H1 (cell line): ENCODE data around the gene DOCK9. TPM values are rescaled to one million over a fixed set of nuclear protein-coding genes. Genes with fewer than 3 reads are reported as not detected.
A peak's percentile ranks its signal among the peaks of the same experiment; 100 is the strongest.

Experiments
- CTCF ChIA-PET: fragments of 300-600 bp; sonication (Branson Sonifier 250); formaldehyde crosslinking; loops from one replicate; lab custom pipeline; 2021; ENCODE audit not compliant: partially characterized antibody; lab: Charles Lee
- POLR2A ChIA-PET: fragments of 300-600 bp; sonication (Branson Sonifier 250); formaldehyde crosslinking; loops from one replicate; lab custom pipeline; 2021; ENCODE audit warnings: inconsistent platforms; ENCODE audit not compliant: partially characterized antibody; lab: Charles Lee
- DNase-seq, 2 experiments: peaks; one replicate each; pipeline versions ENCODE4 v3.0.0 to v3.0.0-alpha.2; 2010 to 2022; ENCODE audit warnings: low spot score in 2 of 2, low read depth in 1 of 2, mixed read lengths in 1 of 2
- FAIRE-seq: peaks from 2 replicates; lab custom pipeline; 2011; peaks lifted over from hg19 to GRCh38; lab: Jason Lieb, UNC
- H2AFZ ChIP-seq: 2 replicates; pipeline ENCODE4 v1.8.1; 2012; ENCODE audit warnings: low read length, inconsistent platforms
- H2AK5ac ChIP-seq: 2 replicates; pipeline ENCODE4 v1.6.1; 2013; ENCODE audit warnings: low read depth, low read length
- H2BK120ac ChIP-seq: replicated peaks from 2 replicates; pipeline ENCODE3; 2013; ENCODE audit warnings: low read depth, low read length, inconsistent platforms
- H2BK12ac ChIP-seq: 2 replicates; pipeline ENCODE4 v1.6.1; 2013; ENCODE audit warnings: low read depth, low read length
- H2BK15ac ChIP-seq: 2 replicates; pipeline ENCODE4 v1.6.1; 2013; ENCODE audit warnings: low read length
- H2BK20ac ChIP-seq: 2 replicates; pipeline ENCODE4 v1.6.1; 2013; ENCODE audit warnings: low read length
- H2BK5ac ChIP-seq: 2 replicates; pipeline ENCODE4 v1.6.1; 2013; ENCODE audit warnings: low read depth, low read length
- H3K14ac ChIP-seq: 2 replicates; pipeline ENCODE4 v1.6.1; 2013; ENCODE audit warnings: inconsistent platforms; ENCODE audit not compliant: insufficient read length
- H3K18ac ChIP-seq: 2 replicates; pipeline ENCODE4 v1.6.1; 2013; ENCODE audit warnings: low read length; ENCODE audit errors: extremely low read depth
- H3K23ac ChIP-seq: 2 replicates; pipeline ENCODE4 v1.6.1; 2013; ENCODE audit warnings: inconsistent platforms; ENCODE audit not compliant: insufficient read length
- H3K23me2 ChIP-seq: 2 replicates; pipeline ENCODE4 v1.6.1; 2013; ENCODE audit warnings: low read depth, low read length
- H3K27ac ChIP-seq: 2 replicates; pipeline ENCODE4 v1.6.1; 2011; ENCODE audit warnings: low read depth, low read length, inconsistent platforms
- H3K27me3 ChIP-seq, 4 experiments: replicated peaks in 1 of 4; 1 replicate in 1 of 4; 2 replicates in 3 of 4; pipeline versions ENCODE4 v1.6.1 to v1.8.1; 2011 to 2013; ENCODE audit warnings: low read length in 3 of 4, mild to moderate bottlenecking in 3 of 4, inconsistent platforms in 2 of 4, mixed read lengths in 2 of 4, moderate library complexity in 1 of 4; ENCODE audit not compliant: control insufficient read depth in 3 of 4, insufficient read depth in 3 of 4; ENCODE audit errors: extremely low read depth in 1 of 4
- H3K36me3 ChIP-seq, 4 experiments: 2 replicates each; pipeline versions ENCODE4 v1.6.1 to v1.8.1; 2011 to 2013; ENCODE audit warnings: mild to moderate bottlenecking in 4 of 4, low read length in 3 of 4, moderate library complexity in 2 of 4, control low read depth in 1 of 4, inconsistent platforms in 1 of 4; ENCODE audit not compliant: insufficient read depth in 4 of 4, control insufficient read depth in 2 of 4
- H3K4ac ChIP-seq: replicated peaks from 2 replicates; pipeline ENCODE3; 2013; ENCODE audit warnings: low read length, low read depth, mixed read lengths, inconsistent platforms; ENCODE audit not compliant: insufficient read length
- H3K4me1 ChIP-seq, 4 experiments: replicated peaks in 1 of 4; 1 replicate in 1 of 4; 2 replicates in 3 of 4; pipeline versions ENCODE4 v1.6.1 to v1.8.1; 2011 to 2013; ENCODE audit warnings: low read length in 3 of 4, inconsistent platforms in 2 of 4, mixed read lengths in 1 of 4; ENCODE audit not compliant: insufficient read depth in 4 of 4, control insufficient read depth in 3 of 4
- H3K4me2 ChIP-seq, 2 experiments: 2 replicates each; pipeline versions ENCODE4 v1.6.1 to v1.8.1; 2011 to 2013; ENCODE audit warnings: low read depth in 2 of 2, low read length in 2 of 2, control low read depth in 1 of 2, inconsistent platforms in 1 of 2, mild to moderate bottlenecking in 1 of 2; ENCODE audit not compliant: insufficient read depth in 1 of 2
- H3K4me3 ChIP-seq, 4 experiments: fragments of 200-600, 300-600 bp in 1 of 4; sonication (generic), shearing (Covaris generic), sonication (Bioruptor Twin) in 1 of 4; 2 replicates each; pipeline versions ENCODE4 v1.5.1 to v1.8.1; 2011 to 2016; ENCODE audit warnings: low read length in 4 of 4, low read depth in 3 of 4, control low read depth in 2 of 4, inconsistent platforms in 2 of 4, mild to moderate bottlenecking in 2 of 4, mixed read lengths in 1 of 4, moderate library complexity in 1 of 4; ENCODE audit not compliant: insufficient read depth in 2 of 4; ENCODE audit errors: extremely low read depth in 1 of 4
- H3K56ac ChIP-seq: replicated peaks from 2 replicates; pipeline ENCODE3; 2013; ENCODE audit warnings: low read depth, mild to moderate bottlenecking, mixed read lengths, low read length, inconsistent platforms; ENCODE audit not compliant: insufficient read length
- H3K79me1 ChIP-seq: 2 replicates; pipeline ENCODE4 v1.6.1; 2013; ENCODE audit warnings: low read depth, low read length, control low read depth
- H3K79me2 ChIP-seq, 2 experiments: 2 replicates each; pipeline versions ENCODE4 v1.6.1 to v1.8.1; 2012 to 2013; ENCODE audit warnings: low read length in 2 of 2, mild to moderate bottlenecking in 2 of 2, inconsistent platforms in 1 of 2; ENCODE audit not compliant: insufficient read depth in 2 of 2, control insufficient read depth in 1 of 2
- H3K9ac ChIP-seq, 4 experiments: replicated peaks in 1 of 4; 1 replicate in 1 of 4; 2 replicates in 3 of 4; pipeline versions ENCODE4 v1.6.1 to v1.8.1; 2011 to 2013; ENCODE audit warnings: low read depth in 3 of 4, low read length in 3 of 4, control low read depth in 2 of 4, mild to moderate bottlenecking in 2 of 4, moderate library complexity in 2 of 4, inconsistent platforms in 1 of 4; ENCODE audit errors: extremely low read depth in 1 of 4
- H3K9me3 ChIP-seq, 2 experiments: 2 replicates each; pipeline versions ENCODE4 v1.6.1 to v1.8.1; 2012 to 2013; ENCODE audit warnings: mild to moderate bottlenecking in 2 of 2, moderate library complexity in 2 of 2, control low read depth in 1 of 2, inconsistent platforms in 1 of 2, low read depth in 1 of 2, low read length in 1 of 2, mixed read lengths in 1 of 2; ENCODE audit not compliant: insufficient read depth in 2 of 2
- H4K20me1 ChIP-seq, 2 experiments: replicated peaks in 1 of 2; 2 replicates each; pipeline versions ENCODE3 to v1.8.1; 2011 to 2013; ENCODE audit warnings: inconsistent platforms in 2 of 2, low read length in 2 of 2, mild to moderate bottlenecking in 1 of 2; ENCODE audit not compliant: insufficient read depth in 2 of 2, control insufficient read depth in 1 of 2
- H4K5ac ChIP-seq: 2 replicates; pipeline ENCODE4 v1.6.1; 2013; ENCODE audit warnings: low read length, low read depth, mixed read lengths, inconsistent platforms; ENCODE audit not compliant: insufficient read length
- H4K8ac ChIP-seq: 2 replicates; pipeline ENCODE4 v1.8.0; 2013; ENCODE audit warnings: mild to moderate bottlenecking, moderate library complexity, low read length, inconsistent platforms; ENCODE audit not compliant: insufficient read depth; ENCODE audit errors: extremely low read depth
- H4K91ac ChIP-seq: replicated peaks from 2 replicates; pipeline ENCODE3; 2013; ENCODE audit warnings: low read length, mixed read lengths, inconsistent platforms; ENCODE audit not compliant: insufficient read length
- E2F6 ChIP-seq: IDR thresholded peaks from 2 replicates; pipeline ENCODE4 v1.6.1; 2012; ENCODE audit warnings: inconsistent platforms
- HDAC6 ChIP-seq: IDR thresholded peaks from one replicate; pipeline ENCODE4 v1.7.1; 2012; ENCODE audit warnings: low read depth, mild to moderate bottlenecking, inconsistent platforms, low read length, moderate library complexity
- KDM1A ChIP-seq: fragments of 200-600, 300-600 bp; sonication (generic); IDR thresholded peaks from 2 replicates; pipeline ENCODE4 v1.7.1; 2016; ENCODE audit warnings: mild to moderate bottlenecking, low read length, borderline replicate concordance
- KDM5A ChIP-seq: fragments of 200-600 bp; IDR thresholded peaks from 2 replicates; pipeline ENCODE4 v1.7.1; 2012; ENCODE audit warnings: mild to moderate bottlenecking, low read length, inconsistent platforms, mixed read lengths
- MAX ChIP-seq: IDR thresholded peaks from 2 replicates; pipeline ENCODE4 v1.6.1; 2012; ENCODE audit warnings: inconsistent platforms
- PHF8 ChIP-seq: fragments of 200-600 bp; sonication (generic); conservative IDR thresholded peaks from 2 replicates; pipeline ENCODE4 v1.7.1; 2012; ENCODE audit warnings: low read depth, mild to moderate bottlenecking, inconsistent platforms, low read length, moderate library complexity
- POU5F1 ChIP-seq: IDR thresholded peaks from 2 replicates; pipeline ENCODE4 v1.6.1; 2011; ENCODE audit warnings: low read depth, mild to moderate bottlenecking, low read length, moderate library complexity
- RAD21 ChIP-seq, 2 experiments: IDR thresholded peaks in 1 of 2; conservative IDR thresholded peaks in 1 of 2; 2 replicates each; pipeline ENCODE4 v1.6.1; 2011; ENCODE audit warnings: low read depth in 2 of 2, low read length in 2 of 2, improper control_type of control experiment in 1 of 2, inconsistent platforms in 1 of 2, mild to moderate bottlenecking in 1 of 2, moderate library complexity in 1 of 2
- RXRA ChIP-seq: IDR thresholded peaks from 2 replicates; pipeline ENCODE4 v1.6.1; 2011; ENCODE audit warnings: low read depth, mild to moderate bottlenecking, low read length, moderate library complexity; ENCODE audit not compliant: insufficient read depth
- WGBS, 2 experiments: shearing (Covaris generic) in 1 of 2; methylation state at CpG; one replicate each; pipeline versions ENCODE4 v1.1.6 to v1.1.7; 2013 to 2015; ENCODE audit warnings: low lambda C conversion rate in 2 of 2, mixed read lengths in 2 of 2, inconsistent platforms in 1 of 2, low coverage in 1 of 2, missing lambda C conversion rate in 1 of 2; ENCODE audit not compliant: insufficient replicate concordance in 2 of 2, insufficient coverage in 1 of 2, insufficient read length in 1 of 2; ENCODE audit errors: extremely low coverage in 1 of 2, missing lambda C conversion rate in 1 of 2; 5-methylcytosine and 5-hydroxymethylcytosine counted together
- polyA plus RNA-seq, 7 experiments: library from polyadenylated mRNA; depleted of rRNA in 3 of 7; stranded (reverse) in 5 of 7; unstranded in 2 of 7; fragments of >200 nt in 5 of 7; fragments of 200-250 nt in 2 of 7; gene quantifications; 1 replicate in 5 of 7; 2 replicates in 1 of 7; 4 replicates in 1 of 7; pipeline versions ENCODE4 v1.2.1 to v1.2.3, GENCODE V29; 2011 to 2013; ENCODE audit warnings: missing spikeins in 2 of 7, mixed read lengths in 2 of 7
- total RNA-seq: library from RNA; stranded (reverse); fragmentation: NEBNext Ultra II Directional; extraction: Animal tissue kit (Norgen Biotek cat#: 25700); gene quantifications from 2 replicates; pipeline ENCODE4 v1.2.1, GENCODE V29; 2021
- TF ChIP-seq, protein P1 (sequence below), 3 experiments: IDR thresholded peaks; 1 replicate in 2 of 3; 2 replicates in 1 of 3; pipeline versions ENCODE4 v1.5.1 to v1.6.1; 2011; ENCODE audit warnings: low read length in 3 of 3, mild to moderate bottlenecking in 3 of 3, inconsistent platforms in 2 of 3, low read depth in 1 of 3, moderate library complexity in 1 of 3; ENCODE audit not compliant: insufficient read depth in 1 of 3; ENCODE audit errors: control extremely low read depth in 1 of 3

The DOCK9 gene
- total and polyA plus RNA-seq, 2 of the 8 experiments (the other 6 are each of a cell fraction or from before 2014, with no cell fraction given), result 21.6 to 31.5 TPM

DNA sequence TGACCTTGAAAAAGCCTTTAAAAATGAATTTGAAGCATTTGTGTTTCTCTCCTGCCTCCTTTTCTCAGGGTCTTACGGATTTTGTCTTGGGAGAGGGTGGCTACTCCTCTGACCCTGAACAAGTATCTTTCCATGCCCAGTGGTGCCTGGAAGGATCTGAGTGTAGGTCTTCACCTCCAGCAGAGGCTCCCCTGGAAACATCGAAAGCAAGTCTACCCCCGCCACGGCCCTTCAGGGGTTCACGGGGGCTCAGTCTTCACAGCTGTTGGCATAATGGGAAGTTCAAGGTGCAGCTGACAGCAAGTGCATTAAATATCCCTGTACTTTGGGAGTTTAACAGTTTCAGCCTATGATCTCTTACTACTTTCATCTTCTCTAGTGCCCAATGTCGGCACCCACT, 182.6 kb downstream of the DOCK9 start:
- Histone ChIP-seq H3K27ac (no peak overlapping the region), H4K20me1 (no peaks in the 10 kb centered on the region), H4K5ac (no peak overlapping the region), H3K4ac (no peak overlapping the region), H3K23me2 (no peaks in the 10 kb centered on the region), H4K8ac (no peak overlapping the region), H4K91ac (no peak overlapping the region), H3K14ac (no peak overlapping the region), H3K56ac (no peak overlapping the region), H3K4me3 (no peak overlapping the region), H2AFZ (no peak overlapping the region), H2BK12ac (no peak overlapping the region), H2AK5ac (no peak overlapping the region), H2BK15ac (no peak overlapping the region), H3K9me3 (no peaks in the 10 kb centered on the region), H3K79me1 (peaks cover 2% of the 10 kb centered on the region; the same call in 1 of the 2 replicates), H3K4me1 (no peaks in the 10 kb centered on the region), H2BK20ac (no peak overlapping the region), H2BK5ac (no peak overlapping the region), H3K36me3 (no peaks in the 10 kb centered on the region; a peak in 2 of 8 replicates), H3K4me2 (no peak overlapping the region), H3K18ac (no peak overlapping the region), H3K23ac (no peak overlapping the region), H3K27me3 (no peaks in the 10 kb centered on the region), H3K79me2 (no peaks in the 10 kb centered on the region), H3K9ac (no peak overlapping the region), H2BK120ac (no peak overlapping the region)
- WGBS, 2 experiments, result 92% methylated on average over 6 of the region's 6 CpGs; no CpG with 5 or more reads in 1 of the 2 experiments
- FAIRE-seq (no peak), DNase-seq (peak in 1 of 2 experiments; percentile 20)
- ChIA-PET CTCF (interaction anchor here (0.7 to 3.0 kb wide), 11 partner anchors 9 to 294 kb away, joined by 3 to 25 read pairs (median 3); no protein-coding TSS in a partner anchor), POLR2A (no interaction called here)
- TF ChIP-seq E2F6 (no peak), RAD21 (IDR thresholded peaks at IDR 0.05 in 1 of 2, conservative IDR thresholded peaks at IDR 0.05 in 1 of 2; ENCODE audit: low read depth in 2 of 2, low read length in 2 of 2) (no peak), HDAC6 (no peak), MAX (no peak), KDM5A (no peak), PHF8 (no peak), KDM1A (no peak), RXRA (no peak), POU5F1 (no peak)
- TF ChIP-seq, protein P1, sequence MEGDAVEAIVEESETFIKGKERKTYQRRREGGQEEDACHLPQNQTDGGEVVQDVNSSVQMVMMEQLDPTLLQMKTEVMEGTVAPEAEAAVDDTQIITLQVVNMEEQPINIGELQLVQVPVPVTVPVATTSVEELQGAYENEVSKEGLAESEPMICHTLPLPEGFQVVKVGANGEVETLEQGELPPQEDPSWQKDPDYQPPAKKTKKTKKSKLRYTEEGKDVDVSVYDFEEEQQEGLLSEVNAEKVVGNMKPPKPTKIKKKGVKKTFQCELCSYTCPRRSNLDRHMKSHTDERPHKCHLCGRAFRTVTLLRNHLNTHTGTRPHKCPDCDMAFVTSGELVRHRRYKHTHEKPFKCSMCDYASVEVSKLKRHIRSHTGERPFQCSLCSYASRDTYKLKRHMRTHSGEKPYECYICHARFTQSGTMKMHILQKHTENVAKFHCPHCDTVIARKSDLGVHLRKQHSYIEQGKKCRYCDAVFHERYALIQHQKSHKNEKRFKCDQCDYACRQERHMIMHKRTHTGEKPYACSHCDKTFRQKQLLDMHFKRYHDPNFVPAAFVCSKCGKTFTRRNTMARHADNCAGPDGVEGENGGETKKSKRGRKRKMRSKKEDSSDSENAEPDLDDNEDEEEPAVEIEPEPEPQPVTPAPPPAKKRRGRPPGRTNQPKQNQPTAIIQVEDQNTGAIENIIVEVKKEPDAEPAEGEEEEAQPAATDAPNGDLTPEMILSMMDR (IDR thresholded peaks at IDR 0.05; ENCODE audit: control extremely low read depth in 1 of 3, insufficient read depth in 1 of 3, low read depth in 1 of 3, low read length in 3 of 3), result no peak
